ENCODE data around the gene HCRT. TPM values are rescaled to one million over a fixed set of nuclear protein-coding genes. Genes with fewer than 3 reads are reported as not detected.

HCRT gene
- total RNA-seq, 1 experiment from 2014 or later = not detected

Other genes with a start within 250 kb of the HCRT start
- gene CNP, start 218.7 kb downstream of the HCRT start, total RNA-seq (2014; rRNA removed; shearing (Covaris generic)) = 45.7 and 47.1 TPM in 2 replicates
- gene DNAJC7, start 168.0 kb downstream of the HCRT start, total RNA-seq (2014; rRNA removed; shearing (Covaris generic)) = 80.6 and 97.7 TPM in 2 replicates
- 50.2 and 63.1 TPM in 2 replicates for gene NKIRAS2, start 165.4 kb downstream of the HCRT start, total RNA-seq (2014; rRNA removed; shearing (Covaris generic))
- 0.18 and 1.2 TPM in 2 replicates for gene C17orf113, start 134.9 kb downstream of the HCRT start, total RNA-seq (2014; rRNA removed; shearing (Covaris generic))
- gene ZNF385C, start 87.0 kb downstream of the HCRT start, total RNA-seq (2014; rRNA removed; shearing (Covaris generic)) = not detected in 2 replicates
- gene DHX58, start 72.7 kb downstream of the HCRT start, total RNA-seq (2014; rRNA removed; shearing (Covaris generic)) = 0.85 and 1.4 TPM in 2 replicates
- 7.5 and 12.8 TPM in 2 replicates for gene KAT2A, start 64.1 kb downstream of the HCRT start, total RNA-seq (2014; rRNA removed; shearing (Covaris generic))
- not detected in 2 replicates for gene HSPB9, start 62.6 kb downstream of the HCRT start, total RNA-seq (2014; rRNA removed; shearing (Covaris generic))
- gene RAB5C, start 30.5 kb downstream of the HCRT start, total RNA-seq (2014; rRNA removed; shearing (Covaris generic)) = 50.7 and 108 TPM in 2 replicates
- not detected in 2 replicates for gene KCNH4, start 4.3 kb downstream of the HCRT start, total RNA-seq (2014; rRNA removed; shearing (Covaris generic))
- 8.1 and 13.2 TPM in 2 replicates for gene GHDC, start 9.0 kb upstream of the HCRT start, total RNA-seq (2014; rRNA removed; shearing (Covaris generic))
- gene STAT5B, start 90.9 kb upstream of the HCRT start, total RNA-seq (2014; rRNA removed; shearing (Covaris generic)) = 22.1 and 36.0 TPM in 2 replicates
- gene STAT5A, start 103.0 kb upstream of the HCRT start, total RNA-seq (2014; rRNA removed; shearing (Covaris generic)) = 4.6 and 4.8 TPM in 2 replicates
- 41.1 and 65.8 TPM in 2 replicates for gene STAT3, start 203.0 kb upstream of the HCRT start, total RNA-seq (2014; rRNA removed; shearing (Covaris generic))
- 319 and 331 TPM in 2 replicates for gene CAVIN1, start 237.8 kb upstream of the HCRT start, total RNA-seq (2014; rRNA removed; shearing (Covaris generic))

Measured in SJSA1 (cell line).